Left colon (tissue), 2 donors: ENCODE measurements around the gene TECTB. TPM values are rescaled to one million over a fixed set of nuclear protein-coding genes. Genes with fewer than 3 reads are reported as not detected.
"Not testable (repeated sequence)": the region's sequence is repeated elsewhere in the genome, so short reads cannot be mapped to it uniquely, and the experiment has no call there.

Source experiments
- ATAC-seq: fragments of 200-7000 bp; cut with Tn5 transposase; one replicate; pipeline ENCODE4 v1.9.1; 2020; ENCODE audit warnings: mild to moderate bottlenecking, moderate library complexity
- DNase-seq, 2 donors: peaks; one replicate each; pipeline ENCODE4 v3.0.0-alpha.2; 2020
- intact Hi-C, 2 donors: fragments of 100-400 bp; cut with DNase I in 1 of 2; cut with micrococcal nuclease in 1 of 2; formaldehyde crosslinking; loops; one replicate each; pipeline versions ENCODE4 v1.11.2 to v1.14.0; 2022; cut with DNase I, micrococcal nuclease
- long read RNA-seq: library from polyadenylated mRNA; unstranded; transcript quantifications from one replicate; pipeline ENCODE4 v2.0.0, GENCODE V29; 2021
- total RNA-seq, 2 donors: library from RNA; stranded (reverse); fragmentation: NEBNext Ultra II Directional; extraction: Animal tissue kit (Norgen Biotek cat#: 25700); gene quantifications; one replicate each; pipeline ENCODE4 v1.2.1, GENCODE V29; 2021
- donor health status: DM: no; HTN: no; CAD: no.
- donor health status: DM: yes; HTN: yes; CAD: no.

The TECTB gene
- not detected for total RNA-seq
- long read RNA-seq: 0 reads

DNA sequence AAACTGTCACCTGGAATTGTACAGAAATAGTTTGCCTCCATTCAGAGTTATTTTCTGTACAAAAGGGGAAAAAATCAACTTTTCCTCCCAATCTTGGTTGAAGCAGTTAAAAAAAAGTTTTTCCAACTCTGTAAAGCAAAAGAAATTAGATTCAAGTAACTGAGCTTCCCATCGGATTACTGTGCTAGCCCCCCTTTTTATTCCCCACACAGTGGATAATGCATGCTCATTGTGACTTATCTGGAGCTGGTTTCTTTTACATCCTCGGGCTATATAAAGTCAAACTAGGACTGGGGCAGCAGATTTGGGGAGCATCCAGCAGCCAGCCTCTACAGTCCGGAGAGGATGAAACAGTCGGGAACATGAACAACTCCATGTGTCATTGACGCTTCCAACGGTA, at the start of gene TECTB:
TECTB (plus strand) TSS at position 301 of the 400 bp plus-strand sequence. CDS start 335 bp downstream, outside the sequence.
- DNase-seq (no peak), ATAC-seq (no peak)
- intact Hi-C loops: no loop called here

GRCh38 chr10:112235141-112235540, 48.1 kb upstream of the TECTB start:
- ATAC-seq: no peak
- no peak for DNase-seq
- intact Hi-C loops: no loop called here

- DNase-seq (no peak), ATAC-seq (no peak)
- intact Hi-C loops: no loop called here
Measured at GRCh38 chr10:112235920-112236319, 47.3 kb upstream of the TECTB start.

DNA sequence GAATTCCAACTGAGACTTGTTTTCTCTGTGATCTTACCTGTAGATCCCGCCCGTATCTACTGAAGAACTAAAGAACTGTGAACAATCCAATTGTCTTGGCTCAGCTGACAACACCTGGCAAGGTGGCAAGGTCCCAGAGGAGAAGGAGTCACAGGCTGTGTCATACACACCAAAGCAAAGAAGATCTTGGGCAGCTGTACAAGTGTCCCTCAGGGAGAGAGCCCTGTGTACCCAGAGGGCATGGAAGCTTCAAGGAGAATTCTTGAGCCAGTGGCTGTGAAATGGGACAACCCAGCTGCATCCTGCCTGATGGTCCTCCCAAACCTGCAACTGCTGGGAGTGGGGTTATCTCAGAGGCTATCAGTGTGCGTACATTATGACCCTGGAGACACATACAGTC, 46.7 kb upstream of the TECTB start:
- ATAC-seq (no peak), DNase-seq (no peak)
- intact Hi-C loops: no loop called here

GRCh38 chr10:112239347-112239746, 43.9 kb upstream of the TECTB start:
- intact Hi-C loops: no loop called here
- ATAC-seq: no peak

DNA sequence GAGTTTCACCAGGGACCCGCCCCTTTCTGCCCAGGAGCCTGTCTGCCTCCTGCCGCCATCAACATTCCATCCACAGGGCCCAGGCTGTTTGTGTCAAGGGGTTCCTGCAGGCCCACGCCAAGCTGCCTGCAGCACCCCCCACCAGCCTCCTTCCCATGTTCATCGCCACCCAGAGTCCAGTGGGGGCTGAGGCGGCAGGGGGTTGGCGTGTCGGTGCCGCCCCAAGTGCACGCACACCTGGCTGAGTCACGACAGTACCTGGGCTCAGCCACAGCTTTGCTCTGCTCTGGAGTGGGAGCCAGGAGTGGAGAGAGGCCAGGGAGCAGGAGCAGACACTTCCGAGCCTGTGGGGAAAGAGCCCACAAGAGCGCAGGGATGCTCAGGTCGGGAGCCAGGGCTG, 42.8 kb upstream of the TECTB start:
- intact Hi-C loops: no loop called here
- ATAC-seq (no peak), DNase-seq (no peak)

More at GRCh38 chr10:112239347-112239746, 43.9 kb upstream of the TECTB start:
- DNase-seq: no peak

DNA sequence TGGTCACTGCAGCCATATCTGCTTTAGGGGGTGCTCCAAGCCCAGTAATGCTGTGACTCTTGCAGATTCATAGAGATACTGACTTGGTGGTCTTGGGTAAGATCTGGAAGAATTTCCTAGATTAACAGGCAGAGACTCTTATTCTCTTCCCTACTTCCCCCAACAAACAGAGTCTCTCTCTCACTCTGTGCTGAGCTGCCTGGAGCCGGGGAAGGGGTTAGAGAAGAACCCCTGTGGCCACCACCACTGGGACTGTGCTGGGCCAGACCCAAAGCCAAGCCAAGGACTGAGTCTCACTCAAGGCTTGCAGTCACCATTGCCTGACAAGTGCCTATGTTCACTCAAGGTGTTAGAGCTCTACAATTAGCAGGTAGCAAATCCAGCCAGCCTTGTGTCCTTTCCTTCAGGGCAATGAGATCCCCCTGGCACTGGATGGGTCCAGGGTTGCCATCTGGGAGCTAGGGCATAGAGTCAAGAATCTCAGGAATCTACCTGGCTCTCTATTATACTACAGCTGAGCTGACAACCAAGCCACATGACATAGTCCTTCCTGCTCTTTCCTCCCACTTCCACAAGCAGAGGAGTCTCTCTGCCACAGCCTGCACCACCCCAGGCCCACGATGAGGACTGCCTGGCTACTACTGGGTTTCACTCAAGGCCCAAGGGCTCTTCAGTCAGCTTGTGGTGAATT, 41.4 kb upstream of the TECTB start:
- DNase-seq (no peak), ATAC-seq (no peak)
- intact Hi-C loops: no loop called here

GRCh38 chr10:112242769-112243168, 40.4 kb upstream of the TECTB start:
- no peak for ATAC-seq
- intact Hi-C loops: no loop called here
- DNase-seq: no peak

DNA sequence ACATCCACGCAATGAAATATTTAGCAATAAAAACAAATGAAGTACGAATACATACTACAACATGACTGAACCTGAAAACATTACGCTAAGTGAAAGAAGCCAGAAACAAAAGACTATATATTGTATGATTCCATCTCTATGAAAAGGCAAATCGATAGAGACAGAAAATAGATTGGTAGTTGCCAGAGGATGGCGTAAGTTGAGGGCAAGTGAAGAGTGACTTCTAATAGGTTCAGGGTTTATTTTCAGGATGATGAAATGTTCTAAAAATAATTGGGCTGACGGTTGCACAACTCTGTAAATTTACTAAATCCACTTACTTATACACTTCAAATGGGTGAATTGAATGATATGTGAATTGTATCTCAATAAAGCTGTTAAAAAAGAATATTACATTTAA, 39.5 kb upstream of the TECTB start:
- intact Hi-C loops: no loop called here
- no peak for ATAC-seq
- no peak for DNase-seq

DNA sequence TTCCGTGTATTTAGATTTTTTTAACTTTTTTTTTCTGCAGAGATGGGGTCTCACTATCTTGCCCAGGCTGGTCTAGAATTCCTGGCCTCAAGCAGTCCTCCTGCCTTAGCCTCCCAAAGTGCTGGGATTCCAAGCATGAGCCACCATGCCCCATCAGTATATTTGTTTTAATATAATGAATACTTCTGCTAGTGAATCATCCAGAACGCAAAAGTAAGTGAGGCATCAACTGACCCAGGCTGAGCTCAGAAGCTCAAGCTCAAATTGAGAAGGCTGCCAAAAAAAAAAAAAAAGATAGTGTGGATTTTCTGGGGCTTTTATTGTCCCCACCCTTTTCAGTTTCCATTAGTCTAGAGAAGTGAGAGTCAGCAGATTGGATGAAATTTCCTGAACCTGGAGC, 39.0 kb upstream of the TECTB start:
- intact Hi-C loops: no loop called here
- ATAC-seq (no peak), DNase-seq (no peak)

DNA sequence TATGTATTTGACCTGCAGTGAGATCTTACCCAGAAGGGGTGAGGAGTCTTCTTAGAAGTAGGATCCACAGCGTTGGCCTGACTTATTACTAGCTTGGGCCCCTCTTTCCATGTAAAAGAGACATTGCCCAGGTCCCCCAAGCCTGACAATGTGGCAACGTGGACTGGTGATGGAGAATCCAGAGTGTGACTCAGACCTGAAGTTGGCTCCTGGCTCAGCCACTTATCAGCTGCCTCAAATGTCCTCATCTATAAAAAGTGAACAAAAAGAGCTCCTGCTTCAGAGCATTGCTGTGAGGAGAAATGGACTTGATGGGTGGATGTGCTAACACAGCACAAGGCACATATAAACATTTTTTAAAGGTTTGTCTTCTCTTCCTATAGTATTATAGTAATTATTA, 35.4 kb upstream of the TECTB start:
- no peak for ATAC-seq
- intact Hi-C loops: no loop called here
- DNase-seq: no peak

DNA sequence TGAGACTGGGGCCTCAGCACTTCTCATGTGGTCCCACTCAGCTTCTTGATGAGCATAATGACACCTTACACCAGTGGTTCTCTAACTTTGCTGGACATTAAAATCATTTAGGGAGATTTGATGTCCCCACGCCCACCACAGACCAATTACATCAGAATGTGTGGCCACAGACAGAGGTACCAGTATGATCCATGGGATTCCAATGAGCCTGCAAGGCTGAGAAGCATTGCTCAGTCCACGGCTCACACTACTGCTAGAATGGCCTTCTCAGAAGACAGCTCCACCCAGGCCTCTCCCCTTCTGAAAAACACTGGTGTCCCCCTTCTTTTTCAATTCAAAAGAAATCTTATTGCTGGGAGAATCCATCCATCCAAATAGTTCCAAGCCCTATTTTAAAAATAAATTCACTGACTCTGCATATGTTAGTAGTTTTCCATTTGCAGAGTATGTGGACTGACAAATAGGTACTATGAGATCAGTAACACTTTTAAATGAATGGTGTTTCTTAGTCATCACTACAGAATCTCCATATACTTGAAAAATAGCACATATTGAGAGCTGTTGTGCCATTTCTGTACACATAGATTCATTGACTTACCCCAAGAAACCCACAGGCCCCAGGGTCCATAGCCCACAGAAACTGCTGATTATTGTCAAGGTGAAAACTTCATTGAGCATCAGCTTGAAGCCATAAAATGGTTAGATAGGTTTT, 34.5 kb upstream of the TECTB start:
- no peak for DNase-seq
- ATAC-seq: no peak
- intact Hi-C loops: no loop called here

DNA sequence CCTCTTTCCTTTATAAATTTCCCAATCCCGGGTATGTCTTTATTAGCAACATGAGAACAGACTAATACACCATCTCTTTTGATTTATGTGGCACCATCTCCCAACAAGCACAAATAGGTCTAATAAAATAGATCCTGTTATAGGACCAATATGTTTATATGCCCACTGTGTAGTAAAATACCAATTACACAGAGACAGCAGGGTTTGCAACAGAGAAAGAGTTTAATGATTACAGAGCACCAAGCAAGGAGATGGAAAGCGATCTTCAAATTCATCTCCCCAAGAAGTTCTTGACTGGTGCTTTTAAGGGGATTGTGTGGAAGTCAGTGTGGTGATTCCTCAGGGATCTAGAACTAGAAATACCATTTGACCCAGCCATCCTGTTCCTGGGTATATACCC, 33.5 kb upstream of the TECTB start:
- DNase-seq (no peak), ATAC-seq (no peak)
- intact Hi-C loops: no loop called here

DNA sequence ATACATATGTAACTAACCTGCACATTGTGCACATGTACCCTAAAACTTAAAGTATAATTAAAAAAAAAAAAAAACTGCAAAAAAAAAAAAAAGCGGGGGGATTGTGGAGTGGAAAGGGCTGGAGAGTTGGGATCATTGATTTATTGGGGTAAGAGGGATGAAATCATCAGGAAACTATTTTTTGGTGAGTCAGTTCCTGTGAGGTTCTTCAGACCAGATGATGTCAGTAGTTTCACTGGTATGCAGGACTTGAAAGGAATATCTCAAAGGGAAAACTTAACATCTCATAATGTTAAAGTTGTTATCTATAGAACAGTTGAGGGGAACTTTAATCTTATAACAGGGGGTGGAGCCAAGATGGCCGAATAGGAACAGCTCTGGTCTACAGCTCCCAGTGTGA, 32.6 kb upstream of the TECTB start:
- intact Hi-C loops: no loop called here
- ATAC-seq: no peak
- no peak for DNase-seq

GRCh38 chr10:112251238-112251637, 32.0 kb upstream of the TECTB start:
- intact Hi-C loops, DNase-seq, ATAC-seq: not testable (repeated sequence)

DNA sequence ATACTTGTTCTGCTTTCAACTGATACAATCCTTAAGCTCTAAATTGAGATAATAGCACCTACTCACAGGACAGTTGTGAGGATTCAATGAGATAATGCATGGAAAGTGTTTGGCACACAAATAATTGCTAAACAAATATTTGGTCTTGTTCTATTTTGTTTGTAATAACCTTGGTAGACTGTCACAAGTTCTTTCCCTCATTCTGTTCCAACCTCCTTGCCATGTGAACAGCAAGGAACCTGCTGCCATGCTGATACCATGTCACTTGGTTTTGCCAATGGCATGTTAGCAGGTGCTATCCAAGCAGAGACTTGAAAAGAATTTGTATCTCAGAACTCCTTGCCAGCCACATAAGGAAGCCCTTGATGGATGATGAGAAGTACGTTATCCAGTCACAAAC, 24.8 kb upstream of the TECTB start:
- intact Hi-C loops: no loop called here
- DNase-seq (no peak), ATAC-seq (no peak)

DNA sequence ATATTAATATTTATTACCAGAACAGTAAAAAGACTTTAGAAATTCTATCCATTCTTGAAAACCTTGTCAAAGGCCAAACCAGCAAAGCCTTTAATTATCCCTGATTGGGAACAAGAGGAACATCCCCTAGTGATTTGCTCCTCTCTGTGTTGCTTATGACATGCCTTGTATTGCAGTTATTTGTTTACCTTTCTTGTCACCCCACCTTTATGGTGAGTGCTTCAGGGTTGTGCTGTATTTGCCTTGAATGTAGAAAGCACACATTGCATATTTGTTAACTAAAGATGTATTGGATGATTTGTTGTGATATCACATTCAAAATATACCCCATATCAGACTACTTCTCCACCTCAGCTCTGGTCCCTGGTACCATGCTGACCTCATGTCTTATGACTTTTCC, 23.5 kb upstream of the TECTB start:
- no peak for DNase-seq
- intact Hi-C loops: no loop called here
- ATAC-seq: no peak

- DNase-seq (no peak), ATAC-seq (no peak)
- intact Hi-C loops: no loop called here
Measured at GRCh38 chr10:112260831-112261230, 22.4 kb upstream of the TECTB start.

DNA sequence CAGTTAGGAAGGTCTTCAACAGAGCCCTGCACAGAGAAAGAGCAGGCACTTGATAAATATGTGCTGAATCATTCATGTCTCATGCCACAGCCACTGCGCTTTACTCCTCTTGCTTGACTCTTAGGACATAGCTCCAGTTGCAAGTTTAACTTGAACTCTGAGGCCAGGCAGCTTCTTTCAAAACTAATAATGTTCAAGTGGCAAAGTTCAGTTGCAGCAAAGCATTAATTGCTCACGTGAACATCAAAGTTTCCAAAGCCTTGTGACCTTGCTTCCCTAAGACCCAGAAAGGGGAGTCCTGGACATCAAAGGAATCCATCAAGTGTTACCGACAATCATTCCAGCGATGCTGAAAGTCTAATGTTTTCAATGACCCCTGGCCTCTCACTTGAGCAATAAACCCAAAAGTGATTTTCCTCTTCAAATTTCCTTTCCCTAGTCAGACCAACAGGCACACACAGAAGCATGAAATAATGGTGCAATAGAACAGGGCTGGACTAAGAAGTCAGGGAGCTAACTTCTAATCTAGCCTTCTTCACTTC, 21.8 kb upstream of the TECTB start:
- DNase-seq (no peak), ATAC-seq (no peak)
- intact Hi-C loops: no loop called here

DNA sequence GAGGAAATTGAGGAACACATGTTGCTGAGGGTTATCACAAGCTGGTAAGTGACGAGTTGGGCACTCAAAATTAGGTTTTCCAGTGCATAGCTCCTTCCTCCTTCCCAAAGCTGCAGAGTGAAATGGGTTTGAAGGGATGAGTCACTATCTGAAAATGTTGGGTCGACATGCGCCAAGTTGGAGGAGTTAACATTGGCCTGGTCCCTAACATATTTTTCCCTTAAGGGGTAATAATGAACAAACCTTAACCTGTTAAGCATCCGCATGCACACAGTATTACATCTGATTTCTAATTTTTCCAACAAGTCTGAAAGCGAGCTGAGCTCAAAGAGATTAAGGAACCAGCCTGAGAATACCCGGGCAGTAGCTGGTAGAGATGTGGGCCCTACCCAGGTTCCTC, 20.7 kb upstream of the TECTB start:
- intact Hi-C loops: no loop called here
- ATAC-seq (no peak), DNase-seq (no peak)
